HG03025 (cell line): ENCODE results near the gene CPXM2.

Source experiments
- ATAC-seq: cut with Tn5 transposase; IDR thresholded peaks from one replicate; pipeline ENCODE4 v1.9.1; 2021; ENCODE audit warnings: mild to moderate bottlenecking, moderate library complexity; ENCODE audit not compliant: unreplicated experiment, low FRiP score

Gene CPXM2

GRCh38 chr10:123891144-123892071 lies at the start of gene CPXM2:
TSS of gene CPXM2 (minus strand) at chr10:123891807. CDS start at chr10:123891659, 148 bp downstream.
- no peak for ATAC-seq

- ATAC-seq, result no peak
These were observed 48.0 kb upstream of the CPXM2 start for GRCh38 chr10:123939591-123939990.

GRCh38 chr10:123938890-123939289 lies 47.3 kb upstream of the CPXM2 start:
- ATAC-seq, result no peak

DNA sequence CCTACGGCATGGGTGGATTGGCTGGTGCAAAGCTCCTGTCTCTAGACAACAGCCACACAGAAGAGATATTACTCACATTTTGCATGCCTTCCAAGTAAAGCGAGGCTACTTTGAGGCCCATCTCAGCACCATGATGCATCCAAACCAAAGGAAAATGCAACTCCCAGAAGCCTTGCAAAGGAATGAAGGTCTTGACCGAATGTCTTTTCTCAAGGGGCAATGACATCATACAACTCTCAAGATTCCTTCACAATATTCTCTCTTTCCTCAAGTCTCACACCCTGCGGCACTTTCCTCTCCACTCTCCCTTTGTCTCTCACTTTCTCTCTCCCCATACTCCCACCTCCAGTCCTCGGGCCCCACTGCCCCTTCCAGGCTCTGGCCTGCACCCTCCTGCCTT lies 44.8 kb upstream of the CPXM2 start:
- no peak for ATAC-seq

DNA sequence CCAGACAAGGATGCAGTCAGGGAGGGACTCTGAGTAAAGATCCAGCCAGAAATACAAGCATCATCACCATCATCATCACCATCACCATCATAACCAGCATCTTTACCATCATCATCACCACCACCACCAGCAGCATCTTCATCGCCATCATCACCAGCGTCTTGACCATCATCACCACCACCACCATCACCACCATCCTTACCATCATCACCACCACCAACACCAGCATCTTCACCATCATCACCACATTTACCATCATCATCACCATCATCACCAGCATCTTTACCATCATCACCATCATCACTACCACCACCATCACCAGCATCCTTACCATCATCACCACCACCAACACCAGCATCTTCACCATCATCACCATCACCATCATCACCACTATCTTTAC lies 44.1 kb upstream of the CPXM2 start:
- ATAC-seq, result no peak

DNA sequence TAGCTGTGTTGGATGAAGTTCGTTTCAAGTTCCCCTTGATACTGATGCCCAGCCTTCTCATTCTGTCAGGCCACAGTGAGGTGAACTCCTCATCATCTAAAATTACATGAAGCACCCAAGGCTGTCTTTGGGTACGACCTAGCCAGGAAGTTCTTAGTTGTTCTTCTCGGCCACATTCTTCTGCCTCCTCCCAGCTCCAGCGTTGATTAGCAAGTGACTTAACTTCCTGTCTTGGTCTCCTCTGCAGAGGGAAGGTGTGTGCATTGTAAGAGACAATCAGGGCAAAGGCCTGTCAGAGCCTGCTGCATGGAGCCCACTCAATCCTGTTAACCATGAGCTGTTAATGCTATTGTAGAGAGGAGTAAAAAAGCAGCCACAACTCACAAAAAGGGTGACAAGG lies 43.2 kb upstream of the CPXM2 start:
- no peak for ATAC-seq

- no peak for ATAC-seq
These were observed 38.9 kb upstream of the CPXM2 start for GRCh38 chr10:123930340-123931001.

DNA sequence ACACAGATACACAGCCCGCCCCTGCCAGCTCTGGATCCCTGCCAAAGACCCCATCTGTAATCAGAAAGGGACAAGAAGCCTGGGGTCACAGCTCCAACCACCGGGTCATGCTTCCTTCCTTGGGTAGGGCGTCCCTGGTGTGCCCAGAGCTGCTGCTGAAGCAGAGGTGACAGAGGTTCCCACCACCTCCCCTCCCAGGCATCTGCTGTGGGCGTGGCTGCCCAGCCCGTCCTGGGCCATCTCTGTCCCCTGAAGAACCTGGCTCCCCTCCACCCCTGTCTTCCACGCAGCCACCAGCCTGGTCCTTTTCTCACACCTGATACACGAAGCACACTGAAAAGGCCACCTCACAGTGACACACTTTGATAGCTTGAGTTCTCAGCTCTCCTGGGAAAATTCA lies 38.2 kb upstream of the CPXM2 start:
- ATAC-seq, result no peak

DNA sequence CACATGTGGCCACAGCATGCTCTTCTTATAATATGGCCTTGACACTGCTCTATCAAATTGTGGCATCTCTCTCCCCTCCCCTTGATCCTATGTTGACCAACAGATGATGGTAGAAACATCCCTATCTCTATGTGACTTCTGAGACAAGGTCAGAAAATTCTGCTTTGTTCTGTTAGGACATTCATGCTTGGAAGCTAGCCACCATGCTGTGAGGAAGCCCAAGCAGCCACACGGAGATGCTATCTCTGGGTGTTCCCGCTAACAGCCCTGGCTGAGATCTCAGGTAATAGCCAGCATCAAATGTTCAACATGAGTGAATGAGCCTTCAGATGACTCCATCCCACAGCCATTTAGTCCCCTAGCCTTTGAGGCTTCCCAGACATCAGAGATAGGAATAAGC lies 36.8 kb upstream of the CPXM2 start:
- no peak for ATAC-seq

DNA sequence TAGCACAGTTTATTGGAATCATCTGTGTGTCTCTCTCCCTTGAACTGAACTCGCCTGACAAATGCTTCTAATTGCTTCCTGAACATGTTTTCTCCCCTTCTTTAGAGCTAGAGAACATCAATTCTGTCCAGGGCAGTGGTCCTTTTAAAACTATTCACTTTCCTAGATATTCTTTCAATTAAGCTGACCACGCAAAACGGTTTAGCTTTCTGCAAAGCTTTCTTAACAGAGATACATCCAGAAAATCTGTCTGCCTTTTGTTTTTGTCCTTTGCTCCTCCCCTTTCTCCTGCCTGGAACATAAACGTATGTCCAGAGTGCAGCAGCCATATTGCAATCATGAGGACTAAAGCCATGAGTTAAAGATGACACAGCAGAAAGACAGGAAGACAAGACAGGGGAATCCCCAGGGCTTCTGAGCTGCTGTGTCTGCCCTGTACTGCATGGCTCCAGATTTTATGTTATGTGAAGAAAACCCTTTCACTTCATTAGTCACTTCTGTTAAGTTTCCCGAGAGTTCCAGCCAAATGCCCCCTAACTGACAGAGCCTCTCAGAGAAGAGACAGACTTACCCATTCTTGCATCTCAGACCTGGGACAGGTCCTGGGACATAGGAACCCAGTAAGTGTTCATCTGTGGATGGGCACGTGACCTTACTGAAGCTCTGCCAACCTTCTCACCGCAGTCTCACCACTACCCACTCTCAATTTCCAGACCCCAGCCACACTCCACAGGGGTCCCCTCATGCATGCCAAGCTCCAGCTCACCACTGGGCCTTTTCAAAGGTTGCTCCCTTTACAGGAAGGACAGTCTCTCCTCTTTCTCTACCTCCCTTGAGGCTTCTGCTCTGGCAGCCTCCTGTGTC lies 35.0 kb upstream of the CPXM2 start:
- ATAC-seq, result no peak

GRCh38 chr10:123922126-123922525 lies 30.5 kb upstream of the CPXM2 start:
- no peak for ATAC-seq

DNA sequence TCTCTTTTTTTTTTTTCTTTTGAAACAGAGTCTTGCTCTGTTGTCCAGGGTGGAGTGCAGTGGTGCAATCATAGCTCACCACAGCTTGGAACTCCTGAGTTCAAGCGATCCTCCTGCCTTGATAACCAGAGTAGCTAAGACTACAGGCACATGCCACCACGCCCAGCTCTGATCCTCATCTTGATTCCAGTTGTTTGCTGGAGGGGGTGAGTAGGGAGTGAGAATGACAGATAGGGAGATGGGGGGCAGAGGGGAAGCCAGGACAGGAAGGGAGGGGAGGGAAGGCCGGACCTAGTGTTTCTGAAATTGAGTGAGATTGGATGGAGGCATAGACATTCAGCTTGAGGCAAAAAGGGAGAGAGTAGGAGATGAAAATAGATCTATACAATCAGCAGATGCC lies 25.2 kb upstream of the CPXM2 start:
- no peak for ATAC-seq

GRCh38 chr10:123913688-123914268 lies 22.2 kb upstream of the CPXM2 start:
- ATAC-seq, result no peak

DNA sequence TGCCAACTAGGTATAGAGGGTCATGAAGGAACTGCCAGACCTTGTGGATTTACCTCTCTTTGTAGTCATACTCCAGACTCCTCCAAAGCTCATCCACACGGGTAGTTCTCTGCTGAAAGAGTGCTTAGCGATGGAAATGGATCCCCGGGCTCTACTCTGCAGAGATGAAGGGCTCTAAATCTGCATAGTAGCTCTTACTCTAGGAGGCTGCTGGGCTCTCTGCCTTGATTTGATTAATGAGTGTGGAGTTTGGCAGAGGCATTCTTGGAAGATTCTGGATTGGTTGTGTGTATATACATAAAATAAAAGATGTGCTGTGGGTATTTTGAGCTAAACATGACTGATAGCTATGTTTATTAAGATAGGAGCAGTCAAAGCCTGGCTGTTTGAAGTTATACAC lies 21.3 kb upstream of the CPXM2 start:
- ATAC-seq, result no peak

GRCh38 chr10:123912466-123912865 lies 20.9 kb upstream of the CPXM2 start:
- no peak for ATAC-seq

DNA sequence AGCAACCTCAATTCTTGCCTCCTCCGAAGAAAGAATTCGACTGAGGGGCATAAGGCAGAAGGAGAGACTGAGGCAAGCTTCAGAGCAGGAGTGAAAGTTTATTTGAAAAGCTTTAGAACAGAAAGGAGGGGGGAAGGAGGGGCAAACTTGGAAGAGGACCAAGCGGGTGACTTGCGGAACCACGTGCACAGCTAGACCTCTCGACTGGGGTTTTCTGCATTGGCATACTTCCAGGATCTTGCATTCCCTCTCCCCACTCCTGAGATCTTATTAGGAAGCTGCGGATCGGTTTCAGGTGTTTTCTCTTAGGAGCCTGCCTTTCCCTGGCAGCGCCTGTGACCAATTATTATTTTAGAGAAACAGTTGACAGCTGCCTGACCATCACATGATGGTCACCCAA lies 20.3 kb upstream of the CPXM2 start:
- ATAC-seq, result no peak

DNA sequence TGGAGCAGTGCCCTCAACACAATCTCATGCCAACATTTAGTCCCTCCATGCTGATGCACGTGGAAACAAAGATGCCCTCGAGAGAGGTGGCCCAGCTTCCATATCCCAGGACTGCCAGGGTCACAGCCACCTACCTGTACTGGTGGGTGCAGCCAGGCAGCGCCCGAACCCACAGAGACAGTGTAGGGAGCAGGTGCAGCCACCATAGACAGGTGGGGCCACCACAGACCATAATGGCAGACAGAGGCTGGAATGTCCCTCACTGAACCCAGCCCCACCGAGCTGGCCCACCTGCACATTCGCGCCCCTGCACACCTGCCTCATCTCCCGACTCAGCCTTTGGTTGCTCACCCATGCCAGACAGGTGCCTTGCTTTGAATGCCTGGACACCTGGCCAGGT lies 18.3 kb upstream of the CPXM2 start:
- no peak for ATAC-seq

DNA sequence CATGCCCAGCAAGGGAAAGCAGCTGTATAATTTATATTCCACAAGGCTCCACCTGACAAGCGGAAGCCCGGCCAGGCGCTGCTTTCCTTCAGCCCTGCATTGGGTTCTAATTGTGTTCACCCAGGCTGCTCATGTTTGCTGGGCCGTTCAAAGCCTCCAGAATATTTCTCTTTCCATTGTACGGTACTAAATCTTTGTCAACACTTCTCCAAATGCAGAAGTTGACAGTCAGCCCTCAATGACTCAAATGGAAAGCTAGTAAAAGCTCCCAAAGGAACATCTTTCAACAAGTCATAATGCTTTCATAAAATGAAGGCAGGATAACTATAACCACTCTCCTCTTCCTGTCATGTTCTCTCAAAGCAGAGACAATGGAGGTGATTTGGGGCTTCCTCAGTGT lies 17.8 kb upstream of the CPXM2 start:
- no peak for ATAC-seq

DNA sequence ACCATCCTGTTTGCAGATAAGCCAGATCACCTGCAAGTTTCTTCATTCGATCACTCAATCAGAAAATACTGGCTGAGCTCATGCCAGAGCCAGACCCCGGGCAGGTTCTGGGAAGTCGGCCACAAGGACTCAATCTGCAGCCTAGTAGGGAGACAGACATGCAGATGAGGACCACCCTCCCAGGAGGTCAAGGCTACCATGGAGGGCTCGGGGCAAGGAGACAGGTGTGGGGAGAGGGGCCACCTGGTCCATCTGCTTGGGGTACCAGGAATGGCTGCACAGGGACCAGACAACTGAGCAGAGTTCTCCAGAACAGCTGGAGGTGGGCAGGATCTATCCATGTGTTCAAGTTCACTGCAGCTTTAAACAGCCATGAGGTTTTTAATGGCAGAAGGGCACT lies 16.8 kb upstream of the CPXM2 start:
- no peak for ATAC-seq

DNA sequence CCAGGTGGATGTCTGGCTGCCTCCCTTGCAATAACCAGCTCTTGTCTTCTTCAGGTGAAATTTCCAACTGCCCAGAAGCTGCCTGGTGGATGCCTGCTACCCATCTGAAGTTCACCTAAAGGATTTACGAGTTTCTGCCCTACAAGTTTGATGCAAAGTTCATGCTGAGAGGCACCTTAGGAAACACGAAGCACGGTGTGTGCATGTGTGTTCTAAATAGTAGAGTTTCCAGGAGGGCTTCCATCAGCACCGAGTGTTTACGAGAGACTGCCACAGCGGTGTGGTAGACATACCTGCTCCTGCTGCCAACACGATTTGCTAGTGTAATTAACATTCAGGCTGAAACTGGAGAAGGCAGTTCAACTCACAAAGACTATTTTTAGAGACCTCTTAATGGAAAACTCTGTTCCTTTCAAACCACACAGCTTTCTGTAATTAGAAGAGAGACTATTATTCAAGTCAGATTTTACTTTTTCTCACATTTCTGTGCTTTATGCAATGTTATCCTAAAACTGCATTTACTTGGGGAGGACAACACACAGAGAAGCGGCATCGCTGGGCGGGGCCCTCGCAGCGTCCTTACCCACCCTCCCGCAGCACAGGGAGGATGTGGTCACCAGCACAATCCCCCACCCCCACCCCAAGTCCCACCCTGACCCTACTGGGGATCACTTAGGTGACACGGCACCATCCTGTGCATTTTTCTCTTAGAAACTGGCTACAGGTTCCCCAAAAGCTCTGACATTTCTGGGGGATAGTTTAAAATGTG lies 15.5 kb upstream of the CPXM2 start:
- ATAC-seq, result no peak
